T-helper 9 cell (primary cell): ENCODE measurements around the gene BLOC1S1.

Experiments used
- DNase-seq: peaks from one replicate; pipeline ENCODE4 v3.0.0-alpha.2; 2020

The BLOC1S1 gene

DNA sequence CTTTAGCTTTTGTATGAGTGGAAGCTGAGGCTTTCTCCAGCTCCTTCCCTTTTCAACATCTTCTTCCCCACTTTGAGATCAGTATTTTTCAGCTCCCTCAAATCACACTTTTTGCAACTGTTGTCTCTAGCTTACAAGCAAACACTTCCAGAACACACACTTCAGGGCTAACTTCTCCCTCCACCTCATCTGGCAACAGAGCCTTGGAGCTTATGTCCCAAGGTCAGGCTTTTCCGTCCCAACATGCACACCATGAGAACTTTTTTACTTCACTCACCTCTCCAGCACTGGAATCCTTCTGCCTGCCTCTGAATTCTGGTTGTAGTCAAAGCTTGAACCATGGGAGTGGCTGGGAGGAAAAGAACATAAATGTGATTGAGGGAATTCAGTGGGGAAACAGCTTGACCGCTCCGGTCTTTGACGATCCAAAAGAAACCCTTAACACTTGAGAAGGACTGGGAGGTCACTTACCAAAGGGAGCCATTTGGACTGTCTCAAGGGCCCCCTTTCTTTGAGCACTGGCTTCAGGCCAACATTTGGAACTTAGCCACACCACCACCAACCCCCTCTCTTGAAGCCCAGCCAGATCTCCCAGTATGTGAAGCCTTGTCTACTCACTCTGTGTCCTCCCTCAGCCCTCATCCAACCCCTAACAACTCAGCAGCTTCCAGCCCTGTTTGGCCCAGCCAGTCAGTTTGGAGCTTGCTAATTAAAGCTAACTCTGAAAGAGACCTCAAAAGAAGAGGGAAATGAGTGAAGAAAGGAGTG is 3.9 kb upstream of the BLOC1S1 start:
- no peak for DNase-seq

DNA sequence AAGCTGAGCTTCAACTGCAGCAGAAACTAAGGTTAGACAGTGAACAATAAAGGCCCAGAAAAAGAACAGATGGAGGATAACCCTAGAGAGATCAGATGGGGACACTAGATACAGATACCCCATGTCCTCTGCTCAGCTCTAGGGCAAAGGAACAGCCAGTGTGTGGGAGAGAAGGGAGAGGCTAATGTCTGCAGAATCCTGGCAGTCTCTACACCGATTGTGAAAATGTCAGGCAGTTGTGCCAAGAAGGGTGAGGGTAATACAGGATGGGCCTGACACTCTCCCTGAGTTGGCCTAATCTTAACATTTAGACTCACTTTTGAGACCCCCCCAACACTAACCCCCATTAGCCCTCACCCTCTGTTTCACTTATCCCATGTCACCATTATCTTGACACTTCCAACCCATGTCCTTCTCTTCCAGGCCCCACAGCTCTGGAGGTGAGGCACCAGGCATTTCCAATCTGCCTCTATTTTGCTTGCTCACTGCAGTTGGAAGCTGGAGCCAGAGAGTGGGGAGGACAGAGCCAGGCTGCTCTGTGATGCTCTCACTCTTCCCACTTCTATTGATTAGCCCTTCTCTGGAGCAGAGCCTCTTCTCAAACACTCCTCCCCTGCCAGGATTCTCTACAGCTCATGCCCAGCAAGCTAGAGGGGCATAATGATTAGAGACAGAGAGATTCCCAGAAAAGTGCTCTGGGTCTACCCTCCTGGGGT is 3.0 kb upstream of the BLOC1S1 start:
- no peak for DNase-seq

- no peak for DNase-seq
Measured at GRCh38 chr12:55713721-55714120, 2.1 kb upstream of the BLOC1S1 start.

- no peak for DNase-seq
Measured at GRCh38 chr12:55715169-55715764, 579 bp upstream of the BLOC1S1 start.

- no peak for DNase-seq
Measured at GRCh38 chr12:55716582-55716957, 724 bp downstream of the BLOC1S1 start.

DNA sequence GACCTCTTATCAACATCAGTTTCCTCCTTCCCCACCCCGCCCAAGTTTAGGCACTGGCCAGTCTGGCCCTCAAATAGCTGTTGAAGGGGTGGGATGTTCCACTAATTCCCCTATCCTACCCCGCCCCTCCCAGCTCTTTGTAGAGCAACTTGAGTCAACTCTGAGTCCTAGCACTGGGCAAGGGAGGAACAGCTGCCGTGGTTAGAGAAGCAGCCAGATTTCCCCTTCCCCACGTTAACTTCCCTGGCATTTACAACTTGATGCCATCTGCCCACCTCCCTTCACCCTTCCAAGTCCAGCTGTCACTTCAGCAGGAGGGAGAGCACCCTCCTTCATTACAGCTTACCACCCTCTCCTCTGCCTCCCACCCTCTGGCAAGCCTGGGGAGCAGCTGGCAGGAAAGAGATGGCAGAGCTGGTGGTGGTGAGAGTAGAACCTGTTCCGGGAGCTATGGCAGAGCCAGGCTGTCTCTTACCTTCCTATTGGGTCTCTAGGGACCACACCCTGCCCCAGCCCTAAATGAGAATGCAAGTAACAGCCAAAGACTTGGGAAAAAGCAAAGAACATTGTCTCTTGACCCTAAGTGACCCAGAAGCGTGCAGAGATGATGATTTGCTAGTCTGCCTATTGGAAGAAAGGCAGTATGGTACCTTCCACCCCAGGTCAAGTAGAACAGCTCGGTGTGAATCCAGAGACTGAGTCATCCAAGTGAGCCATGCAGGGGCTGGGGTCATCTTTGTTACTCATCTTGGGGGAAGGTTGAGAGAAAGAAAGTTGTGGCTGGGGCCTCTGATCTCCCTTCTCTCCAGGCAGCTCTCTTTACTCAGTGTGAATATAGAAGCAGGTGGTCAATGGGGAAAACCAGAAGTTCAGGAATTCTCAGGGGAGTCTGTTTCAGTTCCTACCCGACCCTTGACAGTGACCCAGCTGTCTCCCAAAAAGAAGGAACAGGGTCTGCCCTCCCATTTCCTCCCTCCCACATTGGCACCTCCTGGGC is 1.5 kb downstream of the BLOC1S1 start:
- DNase-seq = no peak

DNA sequence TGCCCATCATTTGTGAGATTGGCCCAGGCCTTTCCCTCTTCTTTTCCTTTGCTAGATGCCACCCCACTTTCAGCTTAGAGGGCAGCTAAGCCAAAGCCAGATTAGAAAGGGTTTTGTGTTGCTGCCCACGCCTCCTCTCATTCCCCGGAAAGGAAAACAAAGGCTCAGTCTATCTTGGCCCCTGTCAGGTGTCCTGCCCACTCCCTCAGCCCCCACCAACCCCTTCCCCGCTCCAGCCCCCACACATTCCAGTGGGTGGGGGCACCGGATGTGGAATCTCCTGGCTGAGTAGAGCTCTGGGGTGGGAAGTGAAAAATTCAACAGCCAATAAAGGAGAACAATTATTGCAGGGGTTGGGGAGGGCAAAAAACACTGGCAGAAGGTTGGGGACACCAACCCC is 2.2 kb downstream of the BLOC1S1 start:
- DNase-seq = no peak

DNA sequence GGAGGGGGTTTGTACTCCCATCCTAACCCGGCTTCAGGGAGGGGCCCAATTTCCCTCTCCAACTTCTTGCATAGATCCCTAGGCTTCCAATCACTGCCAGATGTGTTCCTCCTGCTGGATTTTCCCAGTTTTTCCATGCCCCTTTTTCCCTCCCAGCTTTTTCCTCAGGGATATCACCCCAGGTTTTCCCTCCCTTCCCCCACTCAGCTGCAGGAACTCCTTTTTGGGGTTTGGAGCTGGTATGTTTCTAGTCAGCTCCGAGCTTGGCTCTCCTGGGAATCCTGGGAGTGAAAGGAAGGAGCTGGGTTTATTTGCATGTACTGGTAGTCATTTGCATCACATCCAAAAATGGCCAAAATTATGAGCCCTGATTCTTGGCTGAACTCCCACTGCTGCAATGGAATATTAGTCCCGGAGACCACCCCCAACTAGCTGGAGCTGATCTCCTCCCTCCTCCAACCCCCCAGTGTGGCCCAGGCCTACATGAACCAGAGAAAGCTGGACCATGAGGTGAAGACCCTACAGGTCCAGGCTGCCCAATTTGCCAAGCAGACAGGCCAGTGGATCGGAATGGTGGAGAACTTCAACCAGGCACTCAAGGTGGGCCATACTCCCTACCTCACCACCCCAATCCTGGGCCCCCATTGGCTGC is 2.9 kb downstream of the BLOC1S1 start:
- DNase-seq = no peak

GRCh38 chr12:55719371-55719770 is 3.5 kb downstream of the BLOC1S1 start:
- DNase-seq = no peak

DNA sequence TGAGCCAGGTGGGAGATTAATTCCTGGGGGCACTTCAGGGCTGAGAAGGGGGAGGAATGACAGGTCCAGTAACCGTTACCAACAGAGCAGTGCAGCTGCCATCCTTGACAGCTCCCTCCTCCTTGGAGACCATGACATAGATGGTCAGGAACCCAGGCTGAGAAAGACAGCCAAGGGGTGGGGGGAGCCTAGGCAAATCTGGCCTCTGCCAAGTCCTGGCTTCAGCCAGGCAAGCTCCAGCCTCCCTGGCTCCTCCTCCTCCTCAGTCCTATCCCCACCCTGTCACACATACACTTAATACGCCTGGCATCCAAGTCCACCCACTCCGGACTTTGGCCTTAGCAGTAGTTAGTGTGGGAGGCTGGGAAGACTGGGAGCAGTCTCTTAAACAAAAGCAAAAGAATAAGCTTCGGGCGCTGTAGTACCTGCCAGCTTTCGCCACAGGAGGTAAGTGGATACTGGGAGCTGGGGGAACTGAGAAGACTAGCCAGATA is 4.3 kb downstream of the BLOC1S1 start, which contains the start of gene RDH5:
TSS of gene RDH5 (plus strand) at position 323 of the 494 bp plus-strand sequence. CDS start 792 bp downstream, outside the sequence.
- no peak for DNase-seq

DNA sequence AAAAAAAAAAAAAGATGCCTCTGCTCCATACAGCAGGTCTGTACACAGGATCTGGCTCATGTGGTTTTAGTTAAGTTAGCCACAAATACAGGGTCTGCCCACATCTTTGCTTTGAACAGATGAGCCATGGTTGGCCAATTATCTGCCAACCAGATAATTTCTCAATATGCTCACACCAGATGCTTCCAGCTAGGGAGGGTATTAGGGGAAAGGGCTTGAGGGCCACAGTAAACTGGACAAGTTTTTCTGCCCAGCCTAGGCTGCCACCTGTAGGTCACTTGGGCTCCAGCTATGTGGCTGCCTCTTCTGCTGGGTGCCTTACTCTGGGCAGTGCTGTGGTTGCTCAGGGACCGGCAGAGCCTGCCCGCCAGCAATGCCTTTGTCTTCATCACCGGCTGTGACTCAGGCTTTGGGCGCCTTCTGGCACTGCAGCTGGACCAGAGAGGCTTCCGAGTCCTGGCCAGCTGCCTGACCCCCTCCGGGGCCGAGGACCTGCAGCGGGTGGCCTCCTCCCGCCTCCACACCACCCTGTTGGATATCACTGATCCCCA is 5.1 kb downstream of the BLOC1S1 start:
- DNase-seq = no peak

DNA sequence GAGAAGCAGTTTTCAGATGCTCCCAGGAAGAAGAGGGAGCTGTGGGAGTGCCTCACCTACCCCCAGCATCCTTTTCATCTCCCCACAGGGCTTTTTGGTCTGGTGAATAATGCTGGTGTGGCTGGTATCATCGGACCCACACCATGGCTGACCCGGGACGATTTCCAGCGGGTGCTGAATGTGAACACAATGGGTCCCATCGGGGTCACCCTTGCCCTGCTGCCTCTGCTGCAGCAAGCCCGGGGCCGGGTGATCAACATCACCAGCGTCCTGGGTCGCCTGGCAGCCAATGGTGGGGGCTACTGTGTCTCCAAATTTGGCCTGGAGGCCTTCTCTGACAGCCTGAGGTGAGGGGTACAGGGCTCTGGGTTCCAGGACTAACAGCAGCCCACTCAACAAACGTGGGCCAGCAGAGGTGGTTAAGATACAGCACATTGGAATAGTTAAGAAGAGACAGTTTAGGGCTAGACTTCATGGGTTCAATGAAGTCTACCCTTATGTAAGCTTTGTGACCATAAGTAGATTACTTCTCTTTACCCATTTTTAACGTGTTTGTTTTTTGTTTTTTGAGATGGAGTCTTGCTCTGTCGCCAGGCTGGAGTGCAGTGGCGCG is 5.9 kb downstream of the BLOC1S1 start:
- no peak for DNase-seq

GRCh38 chr12:55722948-55723347 is 7.1 kb downstream of the BLOC1S1 start:
- no peak for DNase-seq

- no peak for DNase-seq
Measured at GRCh38 chr12:55723516-55724225, 7.8 kb downstream of the BLOC1S1 start.

GRCh38 chr12:55724226-55724939 is 8.5 kb downstream of the BLOC1S1 start:
- DNase-seq = peak; percentile 47

- no peak for DNase-seq
Measured at GRCh38 chr12:55724940-55725309, 9.1 kb downstream of the BLOC1S1 start.

GRCh38 chr12:55725556-55725955 is 9.7 kb downstream of the BLOC1S1 start:
- DNase-seq = no peak

DNA sequence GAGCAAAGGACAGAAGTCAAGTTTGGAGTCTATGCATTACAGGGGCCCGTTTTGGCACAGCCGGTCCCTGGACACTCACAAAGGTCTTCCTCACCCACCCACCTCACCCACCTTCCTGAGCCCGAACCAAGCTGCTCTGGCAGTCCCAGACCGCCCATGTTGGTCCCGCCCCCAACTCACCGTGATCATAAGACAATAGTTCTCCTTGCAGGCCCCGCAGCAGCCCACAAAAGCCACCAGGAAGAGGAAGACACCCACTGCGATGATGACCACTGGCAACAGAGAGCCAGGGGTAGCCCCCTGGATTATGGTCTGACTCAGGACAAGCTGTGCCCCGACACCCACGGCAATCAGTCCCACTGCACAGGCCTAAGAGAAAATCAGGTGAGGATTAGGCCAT is 11.1 kb downstream of the BLOC1S1 start:
- DNase-seq = no peak

GRCh38 chr12:55727643-55728185 is 11.9 kb downstream of the BLOC1S1 start:
- no peak for DNase-seq
